ENCODE measurements around the gene CCDC159.

GRCh38 chr19:11377237-11377636 lies 30.9 kb downstream of the CCDC159 start:
- TF ChIP-seq NFIC (IDR thresholded peaks at IDR 0.05; ENCODE audit: low read length) (no peak), CREB1 (IDR thresholded peaks at IDR 0.05) (no peak), CREB1 (CRISPR knock-in tag; IDR thresholded peaks at IDR 0.05) (no peak), SRSF1 (optimal IDR thresholded peaks at IDR 0.05; ENCODE audit: low read depth, low read length) (no peak), MXI1 (IDR thresholded peaks at IDR 0.05; ENCODE audit: borderline replicate concordance, low read depth, low read length) (no peak), RNF2 (conservative IDR thresholded peaks at IDR 0.05; ENCODE audit: low read depth) (no peak), ZNF142 (CRISPR knock-in tag; IDR thresholded peaks at IDR 0.05) (no peak), MYC (CRISPR knock-in tag; IDR thresholded peaks at IDR 0.05; ENCODE audit: borderline replicate concordance) (no peak), ZNF660 (CRISPR knock-in tag; IDR thresholded peaks at IDR 0.05; ENCODE audit: borderline replicate concordance, low read depth) (no peak), NFE2L2 (IDR thresholded peaks at IDR 0.05; ENCODE audit: low read length) (no peak), PPARG (CRISPR knock-in tag; conservative IDR thresholded peaks at IDR 0.05) (no peak)
- TF ChIP-seq, protein P1, sequence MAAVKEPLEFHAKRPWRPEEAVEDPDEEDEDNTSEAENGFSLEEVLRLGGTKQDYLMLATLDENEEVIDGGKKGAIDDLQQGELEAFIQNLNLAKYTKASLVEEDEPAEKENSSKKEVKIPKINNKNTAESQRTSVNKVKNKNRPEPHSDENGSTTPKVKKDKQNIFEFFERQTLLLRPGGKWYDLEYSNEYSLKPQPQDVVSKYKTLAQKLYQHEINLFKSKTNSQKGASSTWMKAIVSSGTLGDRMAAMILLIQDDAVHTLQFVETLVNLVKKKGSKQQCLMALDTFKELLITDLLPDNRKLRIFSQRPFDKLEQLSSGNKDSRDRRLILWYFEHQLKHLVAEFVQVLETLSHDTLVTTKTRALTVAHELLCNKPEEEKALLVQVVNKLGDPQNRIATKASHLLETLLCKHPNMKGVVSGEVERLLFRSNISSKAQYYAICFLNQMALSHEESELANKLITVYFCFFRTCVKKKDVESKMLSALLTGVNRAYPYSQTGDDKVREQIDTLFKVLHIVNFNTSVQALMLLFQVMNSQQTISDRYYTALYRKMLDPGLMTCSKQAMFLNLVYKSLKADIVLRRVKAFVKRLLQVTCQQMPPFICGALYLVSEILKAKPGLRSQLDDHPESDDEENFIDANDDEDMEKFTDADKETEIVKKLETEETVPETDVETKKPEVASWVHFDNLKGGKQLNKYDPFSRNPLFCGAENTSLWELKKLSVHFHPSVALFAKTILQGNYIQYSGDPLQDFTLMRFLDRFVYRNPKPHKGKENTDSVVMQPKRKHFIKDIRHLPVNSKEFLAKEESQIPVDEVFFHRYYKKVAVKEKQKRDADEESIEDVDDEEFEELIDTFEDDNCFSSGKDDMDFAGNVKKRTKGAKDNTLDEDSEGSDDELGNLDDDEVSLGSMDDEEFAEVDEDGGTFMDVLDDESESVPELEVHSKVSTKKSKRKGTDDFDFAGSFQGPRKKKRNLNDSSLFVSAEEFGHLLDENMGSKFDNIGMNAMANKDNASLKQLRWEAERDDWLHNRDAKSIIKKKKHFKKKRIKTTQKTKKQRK (IDR thresholded peaks at IDR 0.05; ENCODE audit: low read length), result no peak
- TF ChIP-seq, protein P2, sequence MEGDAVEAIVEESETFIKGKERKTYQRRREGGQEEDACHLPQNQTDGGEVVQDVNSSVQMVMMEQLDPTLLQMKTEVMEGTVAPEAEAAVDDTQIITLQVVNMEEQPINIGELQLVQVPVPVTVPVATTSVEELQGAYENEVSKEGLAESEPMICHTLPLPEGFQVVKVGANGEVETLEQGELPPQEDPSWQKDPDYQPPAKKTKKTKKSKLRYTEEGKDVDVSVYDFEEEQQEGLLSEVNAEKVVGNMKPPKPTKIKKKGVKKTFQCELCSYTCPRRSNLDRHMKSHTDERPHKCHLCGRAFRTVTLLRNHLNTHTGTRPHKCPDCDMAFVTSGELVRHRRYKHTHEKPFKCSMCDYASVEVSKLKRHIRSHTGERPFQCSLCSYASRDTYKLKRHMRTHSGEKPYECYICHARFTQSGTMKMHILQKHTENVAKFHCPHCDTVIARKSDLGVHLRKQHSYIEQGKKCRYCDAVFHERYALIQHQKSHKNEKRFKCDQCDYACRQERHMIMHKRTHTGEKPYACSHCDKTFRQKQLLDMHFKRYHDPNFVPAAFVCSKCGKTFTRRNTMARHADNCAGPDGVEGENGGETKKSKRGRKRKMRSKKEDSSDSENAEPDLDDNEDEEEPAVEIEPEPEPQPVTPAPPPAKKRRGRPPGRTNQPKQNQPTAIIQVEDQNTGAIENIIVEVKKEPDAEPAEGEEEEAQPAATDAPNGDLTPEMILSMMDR (CRISPR knock-in tag; IDR thresholded peaks at IDR 0.05), result no peak
- TF ChIP-seq, protein P3, sequence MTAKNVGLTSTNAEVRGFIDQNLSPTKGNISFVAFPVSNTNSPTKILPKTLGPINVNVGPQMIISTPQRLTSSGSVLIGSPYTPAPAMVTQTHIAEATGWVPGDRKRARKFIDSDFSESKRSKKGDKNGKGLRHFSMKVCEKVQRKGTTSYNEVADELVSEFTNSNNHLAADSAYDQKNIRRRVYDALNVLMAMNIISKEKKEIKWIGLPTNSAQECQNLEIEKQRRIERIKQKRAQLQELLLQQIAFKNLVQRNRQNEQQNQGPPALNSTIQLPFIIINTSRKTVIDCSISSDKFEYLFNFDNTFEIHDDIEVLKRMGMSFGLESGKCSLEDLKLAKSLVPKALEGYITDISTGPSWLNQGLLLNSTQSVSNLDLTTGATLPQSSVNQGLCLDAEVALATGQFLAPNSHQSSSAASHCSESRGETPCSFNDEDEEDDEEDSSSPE (CRISPR knock-in tag; IDR thresholded peaks at IDR 0.05), result no peak
